ENCODE measurements around the gene TIAM2.

Gene TIAM2

GRCh38 chr6:155152211-155153076 is 157.3 kb downstream of the TIAM2 start:
- no peak overlapping the region for H3K27ac ChIP-seq

DNA sequence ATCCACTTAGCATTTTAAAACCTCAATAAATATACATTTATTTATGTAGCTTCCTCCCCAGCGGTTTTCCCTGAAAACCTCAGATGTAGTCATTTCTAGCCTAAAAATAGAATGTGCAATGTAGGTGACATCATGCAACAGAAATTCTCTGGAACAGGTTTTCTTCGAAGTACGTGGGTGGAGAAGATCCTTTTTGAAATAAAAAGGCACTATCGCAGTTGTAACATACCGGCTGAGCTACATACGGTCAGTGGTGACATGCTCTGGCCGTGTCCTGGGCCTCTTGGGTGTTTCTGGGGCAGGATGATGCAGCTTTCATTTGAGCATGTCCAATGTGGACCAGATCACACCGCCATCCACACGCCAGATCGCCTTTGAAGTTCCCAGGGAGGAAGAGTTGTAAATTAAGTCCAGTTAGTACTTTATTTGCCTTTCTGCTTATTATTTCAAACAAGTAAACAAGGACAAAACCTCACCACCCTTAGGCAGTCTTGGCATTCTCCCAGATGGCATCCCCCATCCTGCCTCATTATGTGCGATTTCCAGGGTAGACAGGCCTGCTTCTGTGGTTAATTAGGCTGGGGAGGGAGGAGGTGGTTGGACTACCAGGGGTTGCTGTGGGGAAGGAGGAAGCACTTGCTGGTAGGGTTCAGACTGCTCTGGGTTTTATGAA is 159.2 kb downstream of the TIAM2 start:
- TF ChIP-seq CTCF (conservative IDR thresholded peaks at IDR 0.05), result no peak
- peak overlapping the region; percentile 56 for H3K27ac ChIP-seq

More at GRCh38 chr6:155152211-155153076, 157.3 kb downstream of the TIAM2 start:
- no peak for TF ChIP-seq CTCF (conservative IDR thresholded peaks at IDR 0.05)

DNA sequence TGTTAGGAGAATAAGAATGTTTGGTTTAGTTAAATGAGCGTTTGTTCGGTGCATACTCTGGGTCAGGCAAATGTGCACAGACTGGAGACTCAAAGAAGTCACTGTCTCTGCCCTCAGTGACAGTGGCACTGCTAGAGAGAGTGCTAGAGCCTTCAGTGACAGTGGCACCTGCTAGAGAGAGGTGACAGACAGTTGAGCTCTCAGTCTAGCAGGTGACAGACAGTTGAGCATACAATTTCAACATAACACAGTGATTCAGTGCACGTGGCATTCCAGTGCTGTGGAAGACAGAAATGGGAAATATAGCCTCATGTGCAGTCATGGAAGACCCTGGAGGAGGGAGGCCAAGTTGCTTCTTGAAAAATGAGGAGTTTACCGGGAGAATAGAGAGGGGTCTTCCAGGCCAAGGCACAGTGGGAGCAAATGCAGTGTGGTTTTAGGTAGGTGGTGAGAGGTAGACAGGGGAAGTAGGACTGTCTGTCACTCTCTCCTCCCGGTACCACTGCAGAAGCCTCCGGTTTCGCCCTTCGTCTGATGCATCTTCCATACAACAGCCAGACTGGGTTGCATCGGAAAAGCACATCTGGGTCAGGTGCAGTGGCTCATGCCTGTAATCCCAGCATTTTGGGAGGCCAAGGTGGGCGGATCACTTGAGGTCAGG is 160.8 kb downstream of the TIAM2 start:
- H3K27ac ChIP-seq, result peak overlapping the region; percentile 56; the same call in 1 of the 2 replicates
- TF ChIP-seq CTCF (conservative IDR thresholded peaks at IDR 0.05), result no peak

- TF ChIP-seq CTCF (conservative IDR thresholded peaks at IDR 0.05), result no peak
- H3K27ac ChIP-seq, result no peak overlapping the region
Measured at GRCh38 chr6:155157101-155157500, 162.0 kb downstream of the TIAM2 start.

- no peak overlapping the region for H3K27ac ChIP-seq
- TF ChIP-seq CTCF (conservative IDR thresholded peaks at IDR 0.05), result no peak
Measured at GRCh38 chr6:155158030-155158843, 163.1 kb downstream of the TIAM2 start.

GRCh38 chr6:155162682-155163081 is 167.6 kb downstream of the TIAM2 start:
- no peak for TF ChIP-seq CTCF (conservative IDR thresholded peaks at IDR 0.05)
- H3K27ac ChIP-seq, result no peak overlapping the region

All from VCaP (cell line).